Measurements from ENCODE around the gene PELI2.

The PELI2 gene

DNA sequence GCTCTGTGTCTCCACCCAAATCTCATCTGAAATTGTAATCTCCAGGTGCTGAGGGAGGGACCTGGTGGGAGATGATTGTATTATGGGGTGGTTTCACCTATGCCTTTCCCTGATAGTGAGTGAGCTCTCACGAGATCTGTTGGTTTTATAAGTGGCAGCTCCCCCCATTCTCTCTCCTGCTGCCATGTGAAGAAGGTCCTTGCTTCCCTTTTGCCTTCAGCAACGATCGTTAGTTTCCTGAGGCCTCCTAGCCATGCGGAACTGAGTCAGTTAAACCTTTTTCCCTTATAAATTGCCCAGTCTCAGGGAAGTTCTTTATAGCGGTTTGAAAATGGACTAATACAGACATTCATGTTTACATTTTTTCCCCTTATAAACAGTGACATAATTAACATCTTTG, 36.1 kb downstream of the PELI2 start (continued):
- TF ChIP-seq, protein P1, sequence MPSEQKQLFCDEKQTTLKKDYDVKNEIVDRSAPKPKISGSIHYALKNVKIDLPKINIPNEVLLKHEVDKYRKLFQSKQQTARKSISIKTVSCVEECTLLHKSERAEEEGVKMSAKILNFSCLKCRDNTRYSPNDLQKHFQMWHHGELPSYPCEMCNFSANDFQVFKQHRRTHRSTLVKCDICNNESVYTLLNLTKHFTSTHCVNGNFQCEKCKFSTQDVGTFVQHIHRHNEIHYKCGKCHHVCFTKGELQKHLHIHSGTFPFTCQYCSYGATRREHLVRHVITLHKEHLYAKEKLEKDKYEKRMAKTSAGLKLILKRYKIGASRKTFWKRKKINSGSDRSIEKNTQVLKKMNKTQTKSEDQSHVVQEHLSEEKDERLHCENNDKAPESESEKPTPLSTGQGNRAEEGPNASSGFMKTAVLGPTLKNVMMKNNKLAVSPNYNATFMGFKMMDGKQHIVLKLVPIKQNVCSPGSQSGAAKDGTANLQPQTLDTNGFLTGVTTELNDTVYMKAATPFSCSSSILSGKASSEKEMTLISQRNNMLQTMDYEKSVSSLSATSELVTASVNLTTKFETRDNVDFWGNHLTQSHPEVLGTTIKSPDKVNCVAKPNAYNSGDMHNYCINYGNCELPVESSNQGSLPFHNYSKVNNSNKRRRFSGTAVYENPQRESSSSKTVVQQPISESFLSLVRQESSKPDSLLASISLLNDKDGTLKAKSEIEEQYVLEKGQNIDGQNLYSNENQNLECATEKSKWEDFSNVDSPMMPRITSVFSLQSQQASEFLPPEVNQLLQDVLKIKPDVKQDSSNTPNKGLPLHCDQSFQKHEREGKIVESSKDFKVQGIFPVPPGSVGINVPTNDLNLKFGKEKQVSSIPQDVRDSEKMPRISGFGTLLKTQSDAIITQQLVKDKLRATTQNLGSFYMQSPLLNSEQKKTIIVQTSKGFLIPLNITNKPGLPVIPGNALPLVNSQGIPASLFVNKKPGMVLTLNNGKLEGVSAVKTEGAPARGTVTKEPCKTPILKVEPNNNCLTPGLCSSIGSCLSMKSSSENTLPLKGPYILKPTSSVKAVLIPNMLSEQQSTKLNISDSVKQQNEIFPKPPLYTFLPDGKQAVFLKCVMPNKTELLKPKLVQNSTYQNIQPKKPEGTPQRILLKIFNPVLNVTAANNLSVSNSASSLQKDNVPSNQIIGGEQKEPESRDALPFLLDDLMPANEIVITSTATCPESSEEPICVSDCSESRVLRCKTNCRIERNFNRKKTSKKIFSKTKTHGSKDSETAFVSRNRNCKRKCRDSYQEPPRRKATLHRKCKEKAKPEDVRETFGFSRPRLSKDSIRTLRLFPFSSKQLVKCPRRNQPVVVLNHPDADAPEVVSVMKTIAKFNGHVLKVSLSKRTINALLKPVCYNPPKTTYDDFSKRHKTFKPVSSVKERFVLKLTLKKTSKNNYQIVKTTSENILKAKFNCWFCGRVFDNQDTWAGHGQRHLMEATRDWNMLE (tag by site-specific recombination; conservative IDR thresholded peaks at IDR 0.05; ENCODE audit: low read depth) = no peak

DNA sequence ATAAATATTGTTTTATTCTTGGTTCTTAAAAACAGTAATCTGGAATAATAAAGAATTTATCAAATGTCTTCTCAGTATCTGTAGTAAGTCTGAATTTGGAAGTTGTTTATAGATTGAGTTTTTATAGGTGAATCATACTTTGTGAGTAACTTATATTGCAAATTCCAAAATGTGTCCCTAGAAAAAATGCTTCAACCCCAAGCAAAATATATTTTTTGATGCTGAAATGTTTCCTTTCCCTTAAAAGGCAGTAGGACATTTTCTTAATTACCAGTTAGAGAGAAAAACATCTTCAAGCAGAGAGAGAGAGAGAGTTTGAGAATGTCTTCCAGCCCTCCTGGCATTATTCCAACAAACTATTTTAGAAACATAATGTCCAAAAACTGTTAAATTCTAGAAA, 37.9 kb downstream of the PELI2 start:
- no peak overlapping the region for H3K27ac ChIP-seq (ENCODE audit: extremely low read depth, low read depth, low read length)
- peaks cover 12% of the 10 kb centered on the region for H3K4me1 ChIP-seq (ENCODE audit: control insufficient read depth, insufficient read depth, low read length)
- ChIA-PET CTCF (no interaction called here), POLR2A (no interaction called here)
- no peak overlapping the region for H3K4me3 ChIP-seq (ENCODE audit: low read depth, low read length)
- TF ChIP-seq, protein P2, sequence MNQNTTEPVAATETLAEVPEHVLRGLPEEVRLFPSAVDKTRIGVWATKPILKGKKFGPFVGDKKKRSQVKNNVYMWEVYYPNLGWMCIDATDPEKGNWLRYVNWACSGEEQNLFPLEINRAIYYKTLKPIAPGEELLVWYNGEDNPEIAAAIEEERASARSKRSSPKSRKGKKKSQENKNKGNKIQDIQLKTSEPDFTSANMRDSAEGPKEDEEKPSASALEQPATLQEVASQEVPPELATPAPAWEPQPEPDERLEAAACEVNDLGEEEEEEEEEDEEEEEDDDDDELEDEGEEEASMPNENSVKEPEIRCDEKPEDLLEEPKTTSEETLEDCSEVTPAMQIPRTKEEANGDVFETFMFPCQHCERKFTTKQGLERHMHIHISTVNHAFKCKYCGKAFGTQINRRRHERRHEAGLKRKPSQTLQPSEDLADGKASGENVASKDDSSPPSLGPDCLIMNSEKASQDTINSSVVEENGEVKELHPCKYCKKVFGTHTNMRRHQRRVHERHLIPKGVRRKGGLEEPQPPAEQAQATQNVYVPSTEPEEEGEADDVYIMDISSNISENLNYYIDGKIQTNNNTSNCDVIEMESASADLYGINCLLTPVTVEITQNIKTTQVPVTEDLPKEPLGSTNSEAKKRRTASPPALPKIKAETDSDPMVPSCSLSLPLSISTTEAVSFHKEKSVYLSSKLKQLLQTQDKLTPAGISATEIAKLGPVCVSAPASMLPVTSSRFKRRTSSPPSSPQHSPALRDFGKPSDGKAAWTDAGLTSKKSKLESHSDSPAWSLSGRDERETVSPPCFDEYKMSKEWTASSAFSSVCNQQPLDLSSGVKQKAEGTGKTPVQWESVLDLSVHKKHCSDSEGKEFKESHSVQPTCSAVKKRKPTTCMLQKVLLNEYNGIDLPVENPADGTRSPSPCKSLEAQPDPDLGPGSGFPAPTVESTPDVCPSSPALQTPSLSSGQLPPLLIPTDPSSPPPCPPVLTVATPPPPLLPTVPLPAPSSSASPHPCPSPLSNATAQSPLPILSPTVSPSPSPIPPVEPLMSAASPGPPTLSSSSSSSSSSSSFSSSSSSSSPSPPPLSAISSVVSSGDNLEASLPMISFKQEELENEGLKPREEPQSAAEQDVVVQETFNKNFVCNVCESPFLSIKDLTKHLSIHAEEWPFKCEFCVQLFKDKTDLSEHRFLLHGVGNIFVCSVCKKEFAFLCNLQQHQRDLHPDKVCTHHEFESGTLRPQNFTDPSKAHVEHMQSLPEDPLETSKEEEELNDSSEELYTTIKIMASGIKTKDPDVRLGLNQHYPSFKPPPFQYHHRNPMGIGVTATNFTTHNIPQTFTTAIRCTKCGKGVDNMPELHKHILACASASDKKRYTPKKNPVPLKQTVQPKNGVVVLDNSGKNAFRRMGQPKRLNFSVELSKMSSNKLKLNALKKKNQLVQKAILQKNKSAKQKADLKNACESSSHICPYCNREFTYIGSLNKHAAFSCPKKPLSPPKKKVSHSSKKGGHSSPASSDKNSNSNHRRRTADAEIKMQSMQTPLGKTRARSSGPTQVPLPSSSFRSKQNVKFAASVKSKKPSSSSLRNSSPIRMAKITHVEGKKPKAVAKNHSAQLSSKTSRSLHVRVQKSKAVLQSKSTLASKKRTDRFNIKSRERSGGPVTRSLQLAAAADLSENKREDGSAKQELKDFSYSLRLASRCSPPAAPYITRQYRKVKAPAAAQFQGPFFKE (tag by site-specific recombination; IDR thresholded peaks at IDR 0.05; ENCODE audit: borderline replicate concordance) = no peak
- TF ChIP-seq ZBTB48 (tag by site-specific recombination; IDR thresholded peaks at IDR 0.05) = no peak
- no peak for TF ChIP-seq YY2 (tag by site-specific recombination; IDR thresholded peaks at IDR 0.05)
- TF ChIP-seq EGR2 (tag by site-specific recombination; IDR thresholded peaks at IDR 0.05; ENCODE audit: low read depth) = no peak
- TF ChIP-seq, protein P3, sequence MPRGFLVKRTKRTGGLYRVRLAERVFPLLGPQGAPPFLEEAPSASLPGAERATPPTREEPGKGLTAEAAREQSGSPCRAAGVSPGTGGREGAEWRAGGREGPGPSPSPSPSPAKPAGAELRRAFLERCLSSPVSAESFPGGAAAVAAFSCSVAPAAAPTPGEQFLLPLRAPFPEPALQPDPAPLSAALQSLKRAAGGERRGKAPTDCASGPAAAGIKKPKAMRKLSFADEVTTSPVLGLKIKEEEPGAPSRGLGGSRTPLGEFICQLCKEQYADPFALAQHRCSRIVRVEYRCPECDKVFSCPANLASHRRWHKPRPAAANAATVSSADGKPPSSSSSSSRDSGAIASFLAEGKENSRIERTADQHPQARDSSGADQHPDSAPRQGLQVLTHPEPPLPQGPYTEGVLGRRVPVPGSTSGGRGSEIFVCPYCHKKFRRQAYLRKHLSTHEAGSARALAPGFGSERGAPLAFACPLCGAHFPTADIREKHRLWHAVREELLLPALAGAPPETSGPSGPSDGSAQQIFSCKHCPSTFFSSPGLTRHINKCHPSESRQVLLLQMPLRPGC (tag by site-specific recombination; IDR thresholded peaks at IDR 0.05) = no peak
- TF ChIP-seq OVOL3 (tag by site-specific recombination; IDR thresholded peaks at IDR 0.05) = no peak
- no peak for TF ChIP-seq ZNF514 (tag by site-specific recombination; IDR thresholded peaks at IDR 0.05)
- no peak for TF ChIP-seq ZNF394 (tag by site-specific recombination; IDR thresholded peaks at IDR 0.05; ENCODE audit: borderline replicate concordance)
- no peak for TF ChIP-seq ZNF138 (tag by site-specific recombination; IDR thresholded peaks at IDR 0.05; ENCODE audit: borderline replicate concordance)
- TF ChIP-seq ZBTB7A (tag by site-specific recombination; IDR thresholded peaks at IDR 0.05; ENCODE audit: low read depth) = no peak
- no peak for TF ChIP-seq GLI2 (tag by site-specific recombination; IDR thresholded peaks at IDR 0.05; ENCODE audit: borderline replicate concordance, low read depth)
- no peak for TF ChIP-seq ZNF292 (tag by site-specific recombination; IDR thresholded peaks at IDR 0.05; ENCODE audit: borderline replicate concordance, low read depth)
- TF ChIP-seq, protein P4, sequence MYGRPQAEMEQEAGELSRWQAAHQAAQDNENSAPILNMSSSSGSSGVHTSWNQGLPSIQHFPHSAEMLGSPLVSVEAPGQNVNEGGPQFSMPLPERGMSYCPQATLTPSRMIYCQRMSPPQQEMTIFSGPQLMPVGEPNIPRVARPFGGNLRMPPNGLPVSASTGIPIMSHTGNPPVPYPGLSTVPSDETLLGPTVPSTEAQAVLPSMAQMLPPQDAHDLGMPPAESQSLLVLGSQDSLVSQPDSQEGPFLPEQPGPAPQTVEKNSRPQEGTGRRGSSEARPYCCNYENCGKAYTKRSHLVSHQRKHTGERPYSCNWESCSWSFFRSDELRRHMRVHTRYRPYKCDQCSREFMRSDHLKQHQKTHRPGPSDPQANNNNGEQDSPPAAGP (tag by site-specific recombination; IDR thresholded peaks at IDR 0.05) = no peak
- TF ChIP-seq ZNF169 (tag by site-specific recombination; IDR thresholded peaks at IDR 0.05) = no peak
- no peak for TF ChIP-seq GLIS2 (tag by site-specific recombination; IDR thresholded peaks at IDR 0.05)
- no peaks in the 10 kb centered on the region for H3K36me3 ChIP-seq (ENCODE audit: control insufficient read depth in 2 of 2, insufficient read depth in 1 of 2, low read length in 2 of 2)
- no peaks in the 10 kb centered on the region for H3K9me3 ChIP-seq (ENCODE audit: control insufficient read depth, insufficient read depth, low read depth, low read length)
